H1 (cell line): ENCODE data around the gene ACAP1. TPM values are rescaled to one million over a fixed set of nuclear protein-coding genes. Genes with fewer than 3 reads are reported as not detected.

ENCODE experiments used
- BACH1 ChIP-seq: IDR thresholded peaks from 2 replicates; pipeline ENCODE4 v1.6.1; 2012; ENCODE audit warnings: low read length, improper control_type of control experiment
- NRF1 ChIP-seq: IDR thresholded peaks from 2 replicates; pipeline ENCODE4 v1.6.1; 2011; ENCODE audit warnings: mild to moderate bottlenecking, low read depth, low read length, improper control_type of control experiment
- SP4 ChIP-seq: IDR thresholded peaks from 2 replicates; pipeline ENCODE4 v1.6.1; 2012; ENCODE audit warnings: low read length, inconsistent platforms
- TCF12 ChIP-seq: IDR thresholded peaks from 2 replicates; pipeline ENCODE4 v1.6.1; 2011; ENCODE audit warnings: low read depth, mild to moderate bottlenecking, low read length
- polyA plus RNA-seq, 7 experiments: library from polyadenylated mRNA; depleted of rRNA in 3 of 7; stranded (reverse) in 5 of 7; unstranded in 2 of 7; fragments of >200 nt in 5 of 7; fragments of 200-250 nt in 2 of 7; gene quantifications; 1 replicate in 5 of 7; 2 replicates in 1 of 7; 4 replicates in 1 of 7; pipeline versions ENCODE4 v1.2.1 to v1.2.3, GENCODE V29; 2011 to 2013; ENCODE audit warnings: missing spikeins in 2 of 7, mixed read lengths in 2 of 7
- total RNA-seq: library from RNA; stranded (reverse); fragmentation: NEBNext Ultra II Directional; extraction: Animal tissue kit (Norgen Biotek cat#: 25700); gene quantifications from 2 replicates; pipeline ENCODE4 v1.2.1, GENCODE V29; 2021
- TF ChIP-seq, protein P1 (sequence below): fragments of 300-600 bp; sonication (generic); IDR thresholded peaks from 2 replicates; pipeline ENCODE4 v1.7.1; 2012; ENCODE audit warnings: low read length, moderate library complexity, mild to moderate bottlenecking, inconsistent platforms; ENCODE audit not compliant: insufficient replicate concordance

Gene ACAP1
- total and polyA plus RNA-seq, 2 of the 8 experiments (the other 6 are each of a cell fraction or from before 2014, with no cell fraction given) = 11.9 to 45.1 TPM

DNA sequence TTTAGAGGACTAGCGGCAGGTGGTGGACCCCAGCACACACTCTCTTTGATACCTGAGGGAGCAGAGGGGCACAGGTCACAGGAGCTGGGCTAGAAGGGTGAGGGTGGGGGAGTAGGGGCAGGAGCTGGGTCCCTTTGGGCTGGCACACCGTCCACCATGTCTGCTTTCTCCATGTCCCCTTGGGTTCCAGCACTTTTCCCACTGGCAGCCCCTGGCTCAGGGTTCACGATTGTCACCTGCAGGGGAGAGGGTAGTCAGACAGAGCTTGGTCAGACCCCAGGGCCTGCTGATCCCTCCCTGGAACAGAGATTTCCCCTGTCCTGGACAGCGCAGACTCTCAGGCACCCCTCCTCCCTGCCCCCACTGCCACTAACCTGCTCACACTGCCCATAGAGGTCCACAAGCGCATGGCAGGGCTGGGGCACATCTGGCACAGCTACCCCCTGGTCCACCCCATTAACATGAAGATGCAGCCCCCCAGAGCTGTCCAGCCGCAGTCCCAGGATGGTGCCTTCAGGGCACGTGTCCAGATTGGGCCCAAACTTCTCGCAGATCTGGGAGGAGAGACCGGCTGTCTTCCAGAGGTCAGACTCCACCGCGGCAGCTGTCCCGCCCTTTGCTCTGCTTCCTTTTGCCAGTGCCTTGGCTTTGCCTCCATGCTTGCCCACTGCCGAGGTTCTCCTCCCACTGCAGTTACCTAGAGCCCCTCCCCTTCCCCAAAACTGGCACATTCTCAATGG is 18.0 kb upstream of the ACAP1 start (continued):
- TF ChIP-seq, protein P1, sequence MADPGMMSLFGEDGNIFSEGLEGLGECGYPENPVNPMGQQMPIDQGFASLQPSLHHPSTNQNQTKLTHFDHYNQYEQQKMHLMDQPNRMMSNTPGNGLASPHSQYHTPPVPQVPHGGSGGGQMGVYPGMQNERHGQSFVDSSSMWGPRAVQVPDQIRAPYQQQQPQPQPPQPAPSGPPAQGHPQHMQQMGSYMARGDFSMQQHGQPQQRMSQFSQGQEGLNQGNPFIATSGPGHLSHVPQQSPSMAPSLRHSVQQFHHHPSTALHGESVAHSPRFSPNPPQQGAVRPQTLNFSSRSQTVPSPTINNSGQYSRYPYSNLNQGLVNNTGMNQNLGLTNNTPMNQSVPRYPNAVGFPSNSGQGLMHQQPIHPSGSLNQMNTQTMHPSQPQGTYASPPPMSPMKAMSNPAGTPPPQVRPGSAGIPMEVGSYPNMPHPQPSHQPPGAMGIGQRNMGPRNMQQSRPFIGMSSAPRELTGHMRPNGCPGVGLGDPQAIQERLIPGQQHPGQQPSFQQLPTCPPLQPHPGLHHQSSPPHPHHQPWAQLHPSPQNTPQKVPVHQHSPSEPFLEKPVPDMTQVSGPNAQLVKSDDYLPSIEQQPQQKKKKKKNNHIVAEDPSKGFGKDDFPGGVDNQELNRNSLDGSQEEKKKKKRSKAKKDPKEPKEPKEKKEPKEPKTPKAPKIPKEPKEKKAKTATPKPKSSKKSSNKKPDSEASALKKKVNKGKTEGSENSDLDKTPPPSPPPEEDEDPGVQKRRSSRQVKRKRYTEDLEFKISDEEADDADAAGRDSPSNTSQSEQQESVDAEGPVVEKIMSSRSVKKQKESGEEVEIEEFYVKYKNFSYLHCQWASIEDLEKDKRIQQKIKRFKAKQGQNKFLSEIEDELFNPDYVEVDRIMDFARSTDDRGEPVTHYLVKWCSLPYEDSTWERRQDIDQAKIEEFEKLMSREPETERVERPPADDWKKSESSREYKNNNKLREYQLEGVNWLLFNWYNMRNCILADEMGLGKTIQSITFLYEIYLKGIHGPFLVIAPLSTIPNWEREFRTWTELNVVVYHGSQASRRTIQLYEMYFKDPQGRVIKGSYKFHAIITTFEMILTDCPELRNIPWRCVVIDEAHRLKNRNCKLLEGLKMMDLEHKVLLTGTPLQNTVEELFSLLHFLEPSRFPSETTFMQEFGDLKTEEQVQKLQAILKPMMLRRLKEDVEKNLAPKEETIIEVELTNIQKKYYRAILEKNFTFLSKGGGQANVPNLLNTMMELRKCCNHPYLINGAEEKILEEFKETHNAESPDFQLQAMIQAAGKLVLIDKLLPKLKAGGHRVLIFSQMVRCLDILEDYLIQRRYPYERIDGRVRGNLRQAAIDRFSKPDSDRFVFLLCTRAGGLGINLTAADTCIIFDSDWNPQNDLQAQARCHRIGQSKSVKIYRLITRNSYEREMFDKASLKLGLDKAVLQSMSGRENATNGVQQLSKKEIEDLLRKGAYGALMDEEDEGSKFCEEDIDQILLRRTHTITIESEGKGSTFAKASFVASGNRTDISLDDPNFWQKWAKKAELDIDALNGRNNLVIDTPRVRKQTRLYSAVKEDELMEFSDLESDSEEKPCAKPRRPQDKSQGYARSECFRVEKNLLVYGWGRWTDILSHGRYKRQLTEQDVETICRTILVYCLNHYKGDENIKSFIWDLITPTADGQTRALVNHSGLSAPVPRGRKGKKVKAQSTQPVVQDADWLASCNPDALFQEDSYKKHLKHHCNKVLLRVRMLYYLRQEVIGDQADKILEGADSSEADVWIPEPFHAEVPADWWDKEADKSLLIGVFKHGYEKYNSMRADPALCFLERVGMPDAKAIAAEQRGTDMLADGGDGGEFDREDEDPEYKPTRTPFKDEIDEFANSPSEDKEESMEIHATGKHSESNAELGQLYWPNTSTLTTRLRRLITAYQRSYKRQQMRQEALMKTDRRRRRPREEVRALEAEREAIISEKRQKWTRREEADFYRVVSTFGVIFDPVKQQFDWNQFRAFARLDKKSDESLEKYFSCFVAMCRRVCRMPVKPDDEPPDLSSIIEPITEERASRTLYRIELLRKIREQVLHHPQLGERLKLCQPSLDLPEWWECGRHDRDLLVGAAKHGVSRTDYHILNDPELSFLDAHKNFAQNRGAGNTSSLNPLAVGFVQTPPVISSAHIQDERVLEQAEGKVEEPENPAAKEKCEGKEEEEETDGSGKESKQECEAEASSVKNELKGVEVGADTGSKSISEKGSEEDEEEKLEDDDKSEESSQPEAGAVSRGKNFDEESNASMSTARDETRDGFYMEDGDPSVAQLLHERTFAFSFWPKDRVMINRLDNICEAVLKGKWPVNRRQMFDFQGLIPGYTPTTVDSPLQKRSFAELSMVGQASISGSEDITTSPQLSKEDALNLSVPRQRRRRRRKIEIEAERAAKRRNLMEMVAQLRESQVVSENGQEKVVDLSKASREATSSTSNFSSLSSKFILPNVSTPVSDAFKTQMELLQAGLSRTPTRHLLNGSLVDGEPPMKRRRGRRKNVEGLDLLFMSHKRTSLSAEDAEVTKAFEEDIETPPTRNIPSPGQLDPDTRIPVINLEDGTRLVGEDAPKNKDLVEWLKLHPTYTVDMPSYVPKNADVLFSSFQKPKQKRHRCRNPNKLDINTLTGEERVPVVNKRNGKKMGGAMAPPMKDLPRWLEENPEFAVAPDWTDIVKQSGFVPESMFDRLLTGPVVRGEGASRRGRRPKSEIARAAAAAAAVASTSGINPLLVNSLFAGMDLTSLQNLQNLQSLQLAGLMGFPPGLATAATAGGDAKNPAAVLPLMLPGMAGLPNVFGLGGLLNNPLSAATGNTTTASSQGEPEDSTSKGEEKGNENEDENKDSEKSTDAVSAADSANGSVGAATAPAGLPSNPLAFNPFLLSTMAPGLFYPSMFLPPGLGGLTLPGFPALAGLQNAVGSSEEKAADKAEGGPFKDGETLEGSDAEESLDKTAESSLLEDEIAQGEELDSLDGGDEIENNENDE = no peak
- TF ChIP-seq TCF12 (no peak), SP4 (no peak), BACH1 (no peak), NRF1 (no peak)
